Measurements from ENCODE around the gene NPHP4.

NPHP4 gene

DNA sequence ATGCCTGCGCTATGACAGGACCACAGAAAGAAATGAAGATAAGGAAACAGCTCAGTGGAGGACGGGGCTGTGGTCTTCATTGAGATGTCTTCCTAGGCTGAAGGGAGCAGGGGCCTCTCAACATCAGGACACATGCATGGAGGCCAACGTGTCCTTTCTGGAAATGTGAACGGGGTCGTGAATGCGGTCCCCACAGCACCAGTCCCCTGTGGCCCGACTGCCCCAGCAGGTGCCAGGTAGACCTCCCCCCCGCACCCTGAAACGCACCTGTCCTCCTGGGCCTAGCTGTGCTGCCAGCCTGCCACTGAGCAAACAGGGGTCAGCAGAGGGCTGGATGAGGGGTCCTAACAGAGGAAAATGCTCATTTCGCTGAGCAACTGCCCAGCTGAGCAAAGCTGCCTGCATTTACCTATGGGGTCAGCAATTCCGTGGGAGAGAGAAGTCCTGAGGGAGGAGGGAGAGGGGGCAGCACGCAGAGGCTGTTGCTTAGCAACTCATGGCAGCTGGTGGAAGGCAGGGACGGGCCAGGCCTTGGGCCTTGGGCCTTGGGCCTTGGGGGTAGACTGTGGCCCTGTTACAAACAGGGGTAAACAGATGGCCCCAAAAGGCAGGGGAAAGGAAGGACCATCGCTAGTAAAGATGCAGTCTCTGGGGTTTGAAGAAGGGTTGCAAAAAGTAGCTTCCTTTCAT, 77.4 kb downstream of the NPHP4 start:
- H3K27me3 ChIP-seq (replicated peaks; ENCODE audit: insufficient read depth, low read length): no peaks in the 10 kb centered on the region
- no peak for DNase-seq
- no peak overlapping the region for H2AFZ ChIP-seq (ENCODE audit: low read length)
- no peaks in the 10 kb centered on the region for H3K9me2 ChIP-seq (replicated peaks; ENCODE audit: insufficient read depth, low read length)
- TF ChIP-seq EZH2phosphoT487 (IDR thresholded peaks at IDR 0.05; ENCODE audit: low read length) (no peak), EZH2 (optimal IDR thresholded peaks at IDR 0.05; ENCODE audit: low read depth, low read length) (no peak)
- TF ChIP-seq, protein P1, sequence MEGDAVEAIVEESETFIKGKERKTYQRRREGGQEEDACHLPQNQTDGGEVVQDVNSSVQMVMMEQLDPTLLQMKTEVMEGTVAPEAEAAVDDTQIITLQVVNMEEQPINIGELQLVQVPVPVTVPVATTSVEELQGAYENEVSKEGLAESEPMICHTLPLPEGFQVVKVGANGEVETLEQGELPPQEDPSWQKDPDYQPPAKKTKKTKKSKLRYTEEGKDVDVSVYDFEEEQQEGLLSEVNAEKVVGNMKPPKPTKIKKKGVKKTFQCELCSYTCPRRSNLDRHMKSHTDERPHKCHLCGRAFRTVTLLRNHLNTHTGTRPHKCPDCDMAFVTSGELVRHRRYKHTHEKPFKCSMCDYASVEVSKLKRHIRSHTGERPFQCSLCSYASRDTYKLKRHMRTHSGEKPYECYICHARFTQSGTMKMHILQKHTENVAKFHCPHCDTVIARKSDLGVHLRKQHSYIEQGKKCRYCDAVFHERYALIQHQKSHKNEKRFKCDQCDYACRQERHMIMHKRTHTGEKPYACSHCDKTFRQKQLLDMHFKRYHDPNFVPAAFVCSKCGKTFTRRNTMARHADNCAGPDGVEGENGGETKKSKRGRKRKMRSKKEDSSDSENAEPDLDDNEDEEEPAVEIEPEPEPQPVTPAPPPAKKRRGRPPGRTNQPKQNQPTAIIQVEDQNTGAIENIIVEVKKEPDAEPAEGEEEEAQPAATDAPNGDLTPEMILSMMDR (IDR thresholded peaks at IDR 0.05; ENCODE audit: low read length): no peak
- no peak overlapping the region for H3K27ac ChIP-seq (ENCODE audit: low read length)
- H3K9ac ChIP-seq (ENCODE audit: low read length): no peak overlapping the region
- no peaks in the 10 kb centered on the region for H4K20me1 ChIP-seq (ENCODE audit: insufficient read depth, low read length)
- H3K9me3 ChIP-seq (replicated peaks; ENCODE audit: insufficient read depth, low read length): no peaks in the 10 kb centered on the region
- H3K36me3 ChIP-seq (replicated peaks; ENCODE audit: insufficient read depth, low read length): no peaks in the 10 kb centered on the region
- H3K4me1 ChIP-seq (ENCODE audit: low read length): no peaks in the 10 kb centered on the region
- no peak overlapping the region for H3K4me3 ChIP-seq (ENCODE audit: low read length)
- H3K79me2 ChIP-seq (ENCODE audit: low read length): no peaks in the 10 kb centered on the region
- no peak overlapping the region for H3K4me2 ChIP-seq (ENCODE audit: low read depth, low read length)
- no peaks in the 10 kb centered on the region for H3F3A ChIP-seq (ENCODE audit: insufficient read depth, low read length)

DNA sequence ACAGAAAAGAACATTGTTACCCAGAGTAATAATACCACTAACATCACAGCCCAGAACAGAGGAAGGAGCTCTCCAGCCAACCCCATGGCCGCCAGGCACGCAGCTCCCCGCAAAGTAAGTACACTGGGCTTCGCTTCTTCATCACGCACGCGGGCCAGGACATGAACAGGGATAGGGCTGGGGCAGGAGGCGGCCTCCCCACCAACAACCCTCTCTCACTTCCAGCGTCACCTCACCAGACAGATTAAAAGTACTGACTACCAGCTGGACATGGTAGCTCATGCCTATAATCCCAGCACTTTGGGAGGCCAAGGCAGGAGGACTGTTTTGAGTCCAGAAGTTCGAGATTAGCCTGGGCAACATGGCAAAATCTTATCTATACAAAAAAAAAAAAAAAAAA, 78.3 kb downstream of the NPHP4 start:
- no peaks in the 10 kb centered on the region for H3K79me2 ChIP-seq (ENCODE audit: low read length)
- H2AFZ ChIP-seq (ENCODE audit: low read length): no peak overlapping the region
- TF ChIP-seq EZH2 (optimal IDR thresholded peaks at IDR 0.05; ENCODE audit: low read depth, low read length) (no peak), EZH2phosphoT487 (IDR thresholded peaks at IDR 0.05; ENCODE audit: low read length) (no peak)
- TF ChIP-seq, protein P1 (IDR thresholded peaks at IDR 0.05; ENCODE audit: low read length): no peak
- H3K9me3 ChIP-seq (replicated peaks; ENCODE audit: insufficient read depth, low read length): no peaks in the 10 kb centered on the region
- no peak overlapping the region for H3K4me3 ChIP-seq (ENCODE audit: low read length)
- no peak overlapping the region for H3K4me2 ChIP-seq (ENCODE audit: low read depth, low read length)
- H3K36me3 ChIP-seq (replicated peaks; ENCODE audit: insufficient read depth, low read length): no peaks in the 10 kb centered on the region
- no peak overlapping the region for H3K9ac ChIP-seq (ENCODE audit: low read length)
- H3K27me3 ChIP-seq (replicated peaks; ENCODE audit: insufficient read depth, low read length): no peaks in the 10 kb centered on the region
- no peak overlapping the region for H3K27ac ChIP-seq (ENCODE audit: low read length)
- H3K9me2 ChIP-seq (replicated peaks; ENCODE audit: insufficient read depth, low read length): no peaks in the 10 kb centered on the region
- DNase-seq: no peak
- H3F3A ChIP-seq (ENCODE audit: insufficient read depth, low read length): no peaks in the 10 kb centered on the region
- no peaks in the 10 kb centered on the region for H3K4me1 ChIP-seq (ENCODE audit: low read length)
- H4K20me1 ChIP-seq (ENCODE audit: insufficient read depth, low read length): no peaks in the 10 kb centered on the region

DNA sequence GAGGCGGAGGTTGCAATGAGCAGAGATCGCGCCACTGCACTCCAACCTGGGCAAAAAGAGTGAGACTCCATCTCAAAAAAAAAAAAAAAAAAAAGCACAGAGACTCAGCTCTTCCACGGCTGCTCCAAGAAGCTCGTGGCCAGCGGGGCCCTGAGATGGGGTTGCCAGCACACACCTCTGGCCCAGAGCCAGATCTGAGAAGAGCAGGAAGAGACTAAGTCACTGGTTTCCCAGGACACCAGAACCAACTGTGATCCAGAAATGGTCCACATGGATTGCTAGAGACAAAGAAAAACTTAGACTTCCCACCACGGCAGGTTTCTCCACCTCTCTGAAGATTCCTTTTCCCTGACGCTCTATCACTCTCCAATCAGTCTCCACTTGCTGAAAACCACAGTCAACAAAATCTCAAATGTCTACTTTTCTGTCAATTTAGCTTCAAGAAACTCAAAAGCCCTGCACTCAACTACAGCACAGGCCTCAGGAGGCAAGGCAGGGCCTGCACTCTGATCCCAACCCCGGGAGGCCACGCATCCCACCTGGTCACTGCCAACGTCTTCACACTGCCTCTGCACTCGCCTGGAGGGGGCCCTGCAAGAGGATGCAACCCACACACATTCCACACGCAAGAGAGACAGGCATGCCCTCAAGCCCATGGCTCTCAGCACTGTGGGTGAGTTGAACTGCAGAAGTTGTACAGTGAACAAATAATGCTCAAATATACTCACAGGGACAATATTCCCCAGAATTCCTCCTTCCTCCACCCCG, 79.0 kb downstream of the NPHP4 start:
- Histone ChIP-seq H3K27ac (ENCODE audit: low read length) (no peak overlapping the region), H3K9me2 (replicated peaks; ENCODE audit: insufficient read depth, low read length) (no peaks in the 10 kb centered on the region), H3K9ac (ENCODE audit: low read length) (no peak overlapping the region), H3K36me3 (replicated peaks; ENCODE audit: insufficient read depth, low read length) (no peaks in the 10 kb centered on the region), H3K9me3 (replicated peaks; ENCODE audit: insufficient read depth, low read length) (no peaks in the 10 kb centered on the region), H3F3A (ENCODE audit: insufficient read depth, low read length) (no peaks in the 10 kb centered on the region), H4K20me1 (ENCODE audit: insufficient read depth, low read length) (no peaks in the 10 kb centered on the region), H3K4me1 (ENCODE audit: low read length) (no peaks in the 10 kb centered on the region), H3K4me3 (ENCODE audit: low read length) (no peak overlapping the region), H2AFZ (ENCODE audit: low read length) (no peak overlapping the region), H3K79me2 (ENCODE audit: low read length) (no peaks in the 10 kb centered on the region), H3K27me3 (replicated peaks; ENCODE audit: insufficient read depth, low read length) (no peaks in the 10 kb centered on the region), H3K4me2 (ENCODE audit: low read depth, low read length) (no peak overlapping the region)
- no peak for TF ChIP-seq EZH2phosphoT487 (IDR thresholded peaks at IDR 0.05; ENCODE audit: low read length)
- no peak for DNase-seq

DNA sequence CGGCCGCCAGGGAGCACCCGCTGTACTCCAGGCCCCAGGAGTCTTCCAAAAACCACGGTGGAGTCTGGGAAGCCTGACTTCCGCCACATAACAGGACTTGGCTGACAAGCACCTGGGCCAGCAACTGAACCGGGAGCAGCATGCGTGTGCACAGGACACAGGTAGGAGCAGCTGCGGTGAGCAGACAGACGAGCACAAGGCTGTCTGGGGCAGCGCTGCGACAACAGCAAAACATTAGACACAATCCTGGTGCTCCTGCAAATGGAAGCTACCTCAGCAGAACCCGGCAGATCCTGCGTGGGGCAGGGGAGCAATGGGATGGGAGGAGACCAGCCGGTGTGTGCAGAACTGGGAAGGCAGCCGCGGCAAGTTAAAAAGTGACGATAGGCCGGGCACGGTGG, 80.4 kb downstream of the NPHP4 start:
- H3K4me1 ChIP-seq (ENCODE audit: low read length): no peaks in the 10 kb centered on the region
- no peak overlapping the region for H2AFZ ChIP-seq (ENCODE audit: low read length)
- H3K36me3 ChIP-seq (replicated peaks; ENCODE audit: insufficient read depth, low read length): no peaks in the 10 kb centered on the region
- no peaks in the 10 kb centered on the region for H3K9me3 ChIP-seq (replicated peaks; ENCODE audit: insufficient read depth, low read length)
- DNase-seq: no peak
- no peak for TF ChIP-seq EZH2 (optimal IDR thresholded peaks at IDR 0.05; ENCODE audit: low read depth, low read length)
- H3K79me2 ChIP-seq (ENCODE audit: low read length): no peaks in the 10 kb centered on the region
- no peak overlapping the region for H3K4me3 ChIP-seq (ENCODE audit: low read length)
- no peak overlapping the region for H3K9ac ChIP-seq (ENCODE audit: low read length)
- no peaks in the 10 kb centered on the region for H3F3A ChIP-seq (ENCODE audit: insufficient read depth, low read length)
- H3K27me3 ChIP-seq (replicated peaks; ENCODE audit: insufficient read depth, low read length): no peaks in the 10 kb centered on the region
- H3K27ac ChIP-seq (ENCODE audit: low read length): no peak overlapping the region
- no peaks in the 10 kb centered on the region for H3K9me2 ChIP-seq (replicated peaks; ENCODE audit: insufficient read depth, low read length)
- no peaks in the 10 kb centered on the region for H4K20me1 ChIP-seq (ENCODE audit: insufficient read depth, low read length)
- no peak overlapping the region for H3K4me2 ChIP-seq (ENCODE audit: low read depth, low read length)

Measured in MM.1S (cell line).